GM23338 (cell line): ENCODE measurements around the gene NCL. TPM values are rescaled to one million over a fixed set of nuclear protein-coding genes. Genes with fewer than 3 reads are reported as not detected.

ENCODE experiments used
- ATAC-seq: fragments of 200-7000 bp; cut with Tn5 transposase; 3 replicates; pipeline ENCODE4 v1.9.1; 2020
- DNase-seq: peaks from one replicate; pipeline ENCODE4 v3.0.0-alpha.2; 2015; ENCODE audit warnings: low spot score
- H2AFZ ChIP-seq: fragments of 200-600 bp; sonication (generic); 2 replicates; pipeline ENCODE4 v1.8.0; 2016; ENCODE audit warnings: antibody characterized with exemption, mild to moderate bottlenecking, moderate library complexity
- H3F3A ChIP-seq: fragments of 200-600 bp; sonication (generic); replicated peaks from 2 replicates; pipeline ENCODE4 v1.8.0; 2017; ENCODE audit warnings: antibody characterized with exemption, mixed run types, low read depth
- H3K27ac ChIP-seq: fragments of 200-600 bp; sonication (generic); 2 replicates; pipeline ENCODE4 v1.6.1; 2016; ENCODE audit warnings: low read depth
- H3K27me3 ChIP-seq: fragments of 200-600 bp; sonication (generic); 2 replicates; pipeline ENCODE4 v1.8.0; 2016; ENCODE audit warnings: mild to moderate bottlenecking, mixed run types, moderate library complexity; ENCODE audit not compliant: insufficient read depth
- H3K36me3 ChIP-seq: fragments of 200-600 bp; sonication (generic); 2 replicates; pipeline ENCODE4 v1.8.0; 2016; ENCODE audit warnings: mild to moderate bottlenecking; ENCODE audit not compliant: insufficient read depth
- H3K4me1 ChIP-seq: fragments of 200-600 bp; sonication (generic); 2 replicates; pipeline ENCODE4 v1.8.0; 2016; ENCODE audit warnings: mild to moderate bottlenecking, moderate library complexity; ENCODE audit not compliant: insufficient read depth
- H3K4me2 ChIP-seq: fragments of 200-600 bp; sonication (generic); 2 replicates; pipeline ENCODE4 v1.7.1; 2017; ENCODE audit warnings: mixed run types
- H3K4me3 ChIP-seq: fragments of 200-600 bp; sonication (generic); 2 replicates; pipeline ENCODE4 v1.6.1; 2016; ENCODE audit warnings: mixed run types
- H3K79me2 ChIP-seq: fragments of 200-600 bp; sonication (generic); replicated peaks from 2 replicates; pipeline ENCODE4 v1.8.0; 2017; ENCODE audit warnings: mild to moderate bottlenecking; ENCODE audit not compliant: insufficient read depth
- H3K9me2 ChIP-seq: fragments of 200-600 bp; sonication (generic); 2 replicates; pipeline ENCODE4 v1.8.0; 2017; ENCODE audit not compliant: insufficient read depth
- H4K20me1 ChIP-seq: fragments of 200-600 bp; sonication (generic); replicated peaks from 2 replicates; pipeline ENCODE4 v1.8.0; 2017; ENCODE audit warnings: mild to moderate bottlenecking; ENCODE audit not compliant: insufficient read depth
- H3K27ac Mint-ChIP-seq: 2 replicates; pipeline ENCODE4 v1.8.0; 2020; ENCODE audit warnings: inconsistent platforms, mild to moderate bottlenecking, moderate library complexity, mixed read lengths
- H3K27me3 Mint-ChIP-seq: 3 replicates; pipeline ENCODE4 v1.8.0; 2022; ENCODE audit warnings: low read depth, mild to moderate bottlenecking, moderate library complexity, mixed read lengths, inconsistent platforms; ENCODE audit not compliant: insufficient read depth, poor library complexity
- H3K36me3 Mint-ChIP-seq: 3 replicates; pipeline ENCODE4 v1.8.0; 2021; ENCODE audit warnings: low read depth, mild to moderate bottlenecking, inconsistent platforms, moderate library complexity, mixed read lengths
- H3K4me1 Mint-ChIP-seq: 3 replicates; pipeline ENCODE4 v1.8.0; 2020; ENCODE audit warnings: mild to moderate bottlenecking, inconsistent platforms, mixed read lengths
- H3K4me3 Mint-ChIP-seq: 3 replicates; pipeline ENCODE4 v1.8.0; 2021; ENCODE audit warnings: moderate library complexity, mild to moderate bottlenecking, inconsistent platforms, mixed read lengths
- H3K9me3 Mint-ChIP-seq: 3 replicates; pipeline ENCODE4 v1.8.0; 2020; ENCODE audit warnings: moderate library complexity, mild to moderate bottlenecking, inconsistent platforms, mixed read lengths
- CREB1 ChIP-seq: fragments of 250-450 bp; sonication (Bioruptor Pico); IDR thresholded peaks from 2 replicates; pipeline ENCODE4 v1.5.0; 2020; ENCODE audit warnings: low read depth, mild to moderate bottlenecking, moderate library complexity
- CTCF ChIP-seq, 2 experiments: fragments of 200-600 bp in 1 of 2; sonication (generic) in 1 of 2; conservative IDR thresholded peaks; 2 replicates each; pipeline versions ENCODE4 v1.5.1 to v1.6.1; 2016 to 2017; ENCODE audit warnings: antibody characterized with exemption in 2 of 2, low read depth in 2 of 2, mild to moderate bottlenecking in 2 of 2, moderate library complexity in 1 of 2
- EZH2 ChIP-seq: fragments of 200-600 bp; sonication (generic); IDR thresholded peaks from one replicate; pipeline ENCODE4 v1.8.0; 2017; ENCODE audit warnings: antibody characterized with exemption, mild to moderate bottlenecking, low read depth; ENCODE audit not compliant: unreplicated experiment
- EZH2phosphoT487 ChIP-seq: fragments of 200-600 bp; sonication (generic); IDR thresholded peaks from one replicate; pipeline ENCODE4 v1.8.1; 2018; ENCODE audit warnings: antibody characterized with exemption; ENCODE audit not compliant: unreplicated experiment
- JUNB ChIP-seq: IDR thresholded peaks from one replicate; pipeline ENCODE4 v1.6.1; 2016; ENCODE audit warnings: antibody characterized with exemption; ENCODE audit not compliant: unreplicated experiment
- NANOG ChIP-seq: IDR thresholded peaks from 2 replicates; pipeline ENCODE4 v1.6.1; 2016; ENCODE audit warnings: antibody characterized with exemption, borderline replicate concordance
- POLR2AphosphoS5 ChIP-seq: IDR thresholded peaks from 2 replicates; pipeline ENCODE4 v1.6.1; 2016; ENCODE audit warnings: antibody characterized with exemption, low read depth
- REST ChIP-seq: IDR thresholded peaks from one replicate; pipeline ENCODE4 v1.6.1; 2018; ENCODE audit warnings: antibody characterized with exemption; ENCODE audit not compliant: unreplicated experiment
- STAT1 ChIP-seq: IDR thresholded peaks from one replicate; pipeline ENCODE4 v1.6.1; 2016; ENCODE audit warnings: antibody characterized with exemption; ENCODE audit not compliant: unreplicated experiment
- ZNF114 ChIP-seq: fragments of 250-450 bp; sonication (Bioruptor Pico); IDR thresholded peaks from 2 replicates; pipeline ENCODE4 v1.5.0; 2020; ENCODE audit warnings: mild to moderate bottlenecking, moderate library complexity
- ZNF331 ChIP-seq: fragments of 250-450 bp; sonication (Bioruptor Pico); IDR thresholded peaks from 2 replicates; pipeline ENCODE4 v1.5.0; 2020; ENCODE audit warnings: low read depth, mild to moderate bottlenecking, moderate library complexity
- ZNF462 ChIP-seq: fragments of 250-450 bp; sonication (Bioruptor Pico); IDR thresholded peaks from 2 replicates; pipeline ENCODE4 v1.5.0; 2020; ENCODE audit warnings: mild to moderate bottlenecking, moderate library complexity
- polyA plus RNA-seq: library from polyadenylated mRNA; unstranded; fragments of >200 nt; fragmentation: Nextera tagmentation; extraction: Ambion mirVana; gene quantifications from 2 replicates; pipeline ENCODE4 v1.2.1, GENCODE V29; 2016
- total RNA-seq: library from RNA; depleted of rRNA; stranded (reverse); fragments of >200 nt; shearing (Covaris generic); gene quantifications from 2 replicates; pipeline ENCODE4 v1.2.3, GENCODE V29; 2014
- TF ChIP-seq, protein P1 (sequence below): IDR thresholded peaks from 2 replicates; pipeline ENCODE4 v1.6.1; 2016; ENCODE audit warnings: antibody characterized with exemption

NCL gene
- total and polyA plus RNA-seq, 2 experiments from 2014 or later: 678 to 2,269 TPM

DNA sequence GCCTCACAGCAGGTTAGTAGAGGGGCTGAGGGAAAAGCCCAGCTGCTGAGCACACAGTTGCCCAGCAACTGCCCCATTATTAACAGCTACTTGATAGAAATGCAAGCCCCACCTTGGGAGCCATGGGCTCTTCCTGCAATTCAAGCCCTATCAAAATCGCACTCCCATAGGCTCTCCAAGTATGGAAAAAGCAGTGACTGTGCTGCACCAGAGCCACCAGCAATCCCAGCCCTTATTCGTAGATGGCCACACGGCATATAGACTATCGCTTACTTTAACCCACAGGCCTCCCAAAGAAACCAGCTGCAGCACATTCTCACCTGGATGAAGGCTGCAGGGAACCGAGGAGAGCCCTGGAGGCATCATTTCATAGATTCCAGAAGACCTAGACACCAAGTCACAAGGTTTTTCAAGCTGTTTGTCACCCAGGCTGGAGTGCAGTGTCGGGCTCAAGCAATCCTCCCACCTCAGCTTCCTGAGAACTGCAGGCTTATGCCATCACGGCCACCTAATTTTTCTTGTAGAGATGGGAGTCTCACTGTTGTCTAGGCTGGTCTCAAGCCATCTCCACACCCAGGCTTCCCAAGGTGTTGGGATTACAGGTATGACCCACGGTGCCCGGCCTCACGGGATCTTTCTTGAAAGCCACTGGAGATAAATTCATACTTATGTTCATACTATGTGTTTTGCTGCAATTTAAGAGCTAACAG lies 11.3 kb downstream of the NCL start:
- no peak for TF ChIP-seq CTCF (conservative IDR thresholded peaks at IDR 0.05; ENCODE audit: low read depth in 2 of 2)
- no peak for TF ChIP-seq NANOG
- TF ChIP-seq EZH2phosphoT487: no peak
- TF ChIP-seq ZNF462: no peak
- TF ChIP-seq ZNF331 (CRISPR knock-in tag): no peak
- no peak for TF ChIP-seq STAT1
- TF ChIP-seq CREB1 (CRISPR knock-in tag): no peak
- no peak for TF ChIP-seq JUNB
- no peak for TF ChIP-seq REST
- TF ChIP-seq, protein P1, sequence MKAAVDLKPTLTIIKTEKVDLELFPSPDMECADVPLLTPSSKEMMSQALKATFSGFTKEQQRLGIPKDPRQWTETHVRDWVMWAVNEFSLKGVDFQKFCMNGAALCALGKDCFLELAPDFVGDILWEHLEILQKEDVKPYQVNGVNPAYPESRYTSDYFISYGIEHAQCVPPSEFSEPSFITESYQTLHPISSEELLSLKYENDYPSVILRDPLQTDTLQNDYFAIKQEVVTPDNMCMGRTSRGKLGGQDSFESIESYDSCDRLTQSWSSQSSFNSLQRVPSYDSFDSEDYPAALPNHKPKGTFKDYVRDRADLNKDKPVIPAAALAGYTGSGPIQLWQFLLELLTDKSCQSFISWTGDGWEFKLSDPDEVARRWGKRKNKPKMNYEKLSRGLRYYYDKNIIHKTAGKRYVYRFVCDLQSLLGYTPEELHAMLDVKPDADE: no peak
- TF ChIP-seq POLR2AphosphoS5: no peak; the same call in 1 of the 2 replicates
- TF ChIP-seq EZH2: no peak
- TF ChIP-seq ZNF114 (CRISPR knock-in tag): no peak
- DNase-seq: peak; percentile 70
- peaks cover 14% of the 10 kb centered on the region for H3K79me2 ChIP-seq
- Mint-ChIP-seq H3K27ac (peak overlapping the region; percentile 91), H3K9me3 (peaks cover 6% of the 10 kb centered on the region; the same call in 1 of the 3 replicates), H3K27me3 (peaks cover 45% of the 10 kb centered on the region), H3K36me3 (peaks cover 77% of the 10 kb centered on the region), H3K4me1 (peaks cover 32% of the 10 kb centered on the region), H3K4me3 (no peak overlapping the region)
- no peak overlapping the region for H3K4me3 ChIP-seq
- H3K27me3 ChIP-seq: no peaks in the 10 kb centered on the region
- H3K4me1 ChIP-seq: peaks cover 8% of the 10 kb centered on the region; the same call in 1 of the 2 replicates
- peak; percentile 30 for ATAC-seq
- peak overlapping the region; percentile 91 for H3K27ac ChIP-seq
- H3K4me2 ChIP-seq: no peak overlapping the region
- no peak overlapping the region for H2AFZ ChIP-seq
- peaks cover 56% of the 10 kb centered on the region for H3F3A ChIP-seq
- peaks cover 29% of the 10 kb centered on the region for H4K20me1 ChIP-seq
- peaks cover 38% of the 10 kb centered on the region for H3K36me3 ChIP-seq
- no peaks in the 10 kb centered on the region for H3K9me2 ChIP-seq
